ENCODE results near the gene PTPRN2.

The PTPRN2 gene

GRCh38 chr7:157861031-157861491, 726.6 kb downstream of the PTPRN2 start:
- no peak overlapping the region for H3K4me3 ChIP-seq (ENCODE audit: low read length)
- no peak overlapping the region for H3K18ac ChIP-seq (ENCODE audit: low read length)
- H2BK5ac ChIP-seq (ENCODE audit: low read length): no peak overlapping the region
- no peak for DNase-seq
- no peak overlapping the region for H3K4me2 ChIP-seq (ENCODE audit: low read length)
- H3K23ac ChIP-seq (ENCODE audit: low read length): peak overlapping the region; percentile 45
- H2BK120ac ChIP-seq (ENCODE audit: low read depth, low read length): no peak overlapping the region
- WGBS (ENCODE audit: extremely low coverage, insufficient coverage, low lambda C conversion rate): no CpG with 5 or more reads among the region's 21 CpGs
- no peaks in the 10 kb centered on the region for H3K27me3 ChIP-seq (ENCODE audit: insufficient read depth, low read length, poor library complexity)
- H2AK5ac ChIP-seq (ENCODE audit: low read length): no peak overlapping the region
- H3K4me1 ChIP-seq (ENCODE audit: control insufficient read depth, low read depth, low read length): no peaks in the 10 kb centered on the region
- H3K79me1 ChIP-seq (ENCODE audit: low read length): no peaks in the 10 kb centered on the region
- H3K9ac ChIP-seq (ENCODE audit: low read length): no peak overlapping the region
- H4K5ac ChIP-seq (ENCODE audit: low read length): no peak overlapping the region
- no peaks in the 10 kb centered on the region for H3K79me2 ChIP-seq (ENCODE audit: control insufficient read depth, insufficient read depth, low read length)
- no peak overlapping the region for H4K8ac ChIP-seq (ENCODE audit: low read depth, low read length)
- H3K4ac ChIP-seq (ENCODE audit: low read depth, low read length): no peak overlapping the region
- no peak overlapping the region for H3K27ac ChIP-seq (ENCODE audit: low read depth, low read length)
- H3K36me3 ChIP-seq (ENCODE audit: control insufficient read depth, insufficient read depth, low read length): no peaks in the 10 kb centered on the region
- no peak overlapping the region for H3K56ac ChIP-seq (ENCODE audit: low read length)
- H2BK15ac ChIP-seq (replicated peaks; ENCODE audit: low read depth): no peak overlapping the region

GRCh38 chr7:157860406-157860805, 727.2 kb downstream of the PTPRN2 start:
- H3K79me1 ChIP-seq (ENCODE audit: low read length): no peaks in the 10 kb centered on the region
- no peak overlapping the region for H2AK5ac ChIP-seq (ENCODE audit: low read length)
- no peak overlapping the region for H3K4me2 ChIP-seq (ENCODE audit: low read length)
- no peak overlapping the region for H2BK5ac ChIP-seq (ENCODE audit: low read length)
- no peak overlapping the region for H2BK15ac ChIP-seq (replicated peaks; ENCODE audit: low read depth)
- H3K36me3 ChIP-seq (ENCODE audit: control insufficient read depth, insufficient read depth, low read length): no peaks in the 10 kb centered on the region
- H3K4me1 ChIP-seq (ENCODE audit: control insufficient read depth, low read depth, low read length): no peaks in the 10 kb centered on the region
- H3K4me3 ChIP-seq (ENCODE audit: low read length): no peak overlapping the region
- H3K9ac ChIP-seq (ENCODE audit: low read length): no peak overlapping the region
- no CpG with 5 or more reads among the region's 11 CpGs for WGBS (ENCODE audit: extremely low coverage, insufficient coverage, low lambda C conversion rate)
- H4K8ac ChIP-seq (ENCODE audit: low read depth, low read length): no peak overlapping the region
- H3K18ac ChIP-seq (ENCODE audit: low read length): no peak overlapping the region
- no peak overlapping the region for H2BK120ac ChIP-seq (ENCODE audit: low read depth, low read length)
- DNase-seq: no peak
- no peaks in the 10 kb centered on the region for H3K27me3 ChIP-seq (ENCODE audit: insufficient read depth, low read length, poor library complexity)
- H3K4ac ChIP-seq (ENCODE audit: low read depth, low read length): no peak overlapping the region
- no peaks in the 10 kb centered on the region for H3K79me2 ChIP-seq (ENCODE audit: control insufficient read depth, insufficient read depth, low read length)
- H3K27ac ChIP-seq (ENCODE audit: low read depth, low read length): no peak overlapping the region
- no peak overlapping the region for H3K56ac ChIP-seq (ENCODE audit: low read length)
- no peak overlapping the region for H4K5ac ChIP-seq (ENCODE audit: low read length)
- H3K23ac ChIP-seq (ENCODE audit: low read length): no peak overlapping the region

GRCh38 chr7:157859915-157860314, 727.7 kb downstream of the PTPRN2 start:
- H3K36me3 ChIP-seq (ENCODE audit: control insufficient read depth, insufficient read depth, low read length): no peaks in the 10 kb centered on the region
- H3K4ac ChIP-seq (ENCODE audit: low read depth, low read length): no peak overlapping the region
- H4K8ac ChIP-seq (ENCODE audit: low read depth, low read length): no peak overlapping the region
- no peak overlapping the region for H2BK5ac ChIP-seq (ENCODE audit: low read length)
- no peak overlapping the region for H3K56ac ChIP-seq (ENCODE audit: low read length)
- no peaks in the 10 kb centered on the region for H3K79me1 ChIP-seq (ENCODE audit: low read length)
- DNase-seq: no peak
- H3K18ac ChIP-seq (ENCODE audit: low read length): no peak overlapping the region
- no CpG with 5 or more reads among the region's 6 CpGs for WGBS (ENCODE audit: extremely low coverage, insufficient coverage, low lambda C conversion rate)
- H3K4me3 ChIP-seq (ENCODE audit: low read length): no peak overlapping the region
- H2BK15ac ChIP-seq (replicated peaks; ENCODE audit: low read depth): no peak overlapping the region
- no peak overlapping the region for H3K27ac ChIP-seq (ENCODE audit: low read depth, low read length)
- H3K9ac ChIP-seq (ENCODE audit: low read length): no peak overlapping the region
- H2BK120ac ChIP-seq (ENCODE audit: low read depth, low read length): no peak overlapping the region
- no peak overlapping the region for H3K4me2 ChIP-seq (ENCODE audit: low read length)
- no peaks in the 10 kb centered on the region for H3K27me3 ChIP-seq (ENCODE audit: insufficient read depth, low read length, poor library complexity)
- no peak overlapping the region for H4K5ac ChIP-seq (ENCODE audit: low read length)
- H3K79me2 ChIP-seq (ENCODE audit: control insufficient read depth, insufficient read depth, low read length): no peaks in the 10 kb centered on the region
- H2AK5ac ChIP-seq (ENCODE audit: low read length): no peak overlapping the region
- no peak overlapping the region for H3K23ac ChIP-seq (ENCODE audit: low read length)
- H3K4me1 ChIP-seq (ENCODE audit: control insufficient read depth, low read depth, low read length): no peaks in the 10 kb centered on the region

- H3K27ac ChIP-seq (ENCODE audit: low read depth, low read length): no peak overlapping the region
- H4K8ac ChIP-seq (ENCODE audit: low read depth, low read length): no peak overlapping the region
- no peaks in the 10 kb centered on the region for H3K79me2 ChIP-seq (ENCODE audit: control insufficient read depth, insufficient read depth, low read length)
- H2BK15ac ChIP-seq (replicated peaks; ENCODE audit: low read depth): no peak overlapping the region
- H3K56ac ChIP-seq (ENCODE audit: low read length): no peak overlapping the region
- H2BK5ac ChIP-seq (ENCODE audit: low read length): no peak overlapping the region
- no peak overlapping the region for H2BK120ac ChIP-seq (ENCODE audit: low read depth, low read length)
- H3K36me3 ChIP-seq (ENCODE audit: control insufficient read depth, insufficient read depth, low read length): no peaks in the 10 kb centered on the region
- H3K9ac ChIP-seq (ENCODE audit: low read length): no peak overlapping the region
- H3K79me1 ChIP-seq (ENCODE audit: low read length): no peaks in the 10 kb centered on the region
- H4K5ac ChIP-seq (ENCODE audit: low read length): no peak overlapping the region
- no peaks in the 10 kb centered on the region for H3K27me3 ChIP-seq (ENCODE audit: insufficient read depth, low read length, poor library complexity)
- H3K4me3 ChIP-seq (ENCODE audit: low read length): no peak overlapping the region
- H2AK5ac ChIP-seq (ENCODE audit: low read length): no peak overlapping the region
- WGBS (ENCODE audit: extremely low coverage, insufficient coverage, low lambda C conversion rate): no CpG with 5 or more reads among the region's 21 CpGs
- no peak overlapping the region for H3K23ac ChIP-seq (ENCODE audit: low read length)
- no peak overlapping the region for H3K4ac ChIP-seq (ENCODE audit: low read depth, low read length)
- no peaks in the 10 kb centered on the region for H3K4me1 ChIP-seq (ENCODE audit: control insufficient read depth, low read depth, low read length)
- H3K18ac ChIP-seq (ENCODE audit: low read length): no peak overlapping the region
- no peak for DNase-seq
- no peak overlapping the region for H3K4me2 ChIP-seq (ENCODE audit: low read length)
These were observed 730.0 kb downstream of the PTPRN2 start for GRCh38 chr7:157857578-157858075.

GRCh38 chr7:157856873-157857577, 730.6 kb downstream of the PTPRN2 start:
- no peak for DNase-seq
- H3K4ac ChIP-seq (ENCODE audit: low read depth, low read length): no peak overlapping the region

More at GRCh38 chr7:157856873-157857577, 730.6 kb downstream of the PTPRN2 start:
- Histone ChIP-seq H4K5ac (ENCODE audit: low read length) (no peak overlapping the region), H3K4me3 (ENCODE audit: low read length) (no peak overlapping the region), H3K18ac (ENCODE audit: low read length) (no peak overlapping the region), H2BK120ac (ENCODE audit: low read depth, low read length) (no peak overlapping the region), H3K9ac (ENCODE audit: low read length) (no peak overlapping the region), H3K27ac (ENCODE audit: low read depth, low read length) (no peak overlapping the region), H2BK5ac (ENCODE audit: low read length) (no peak overlapping the region), H2BK15ac (replicated peaks; ENCODE audit: low read depth) (no peak overlapping the region), H2AK5ac (ENCODE audit: low read length) (no peak overlapping the region), H3K23ac (ENCODE audit: low read length) (no peak overlapping the region), H3K4me2 (ENCODE audit: low read length) (no peak overlapping the region), H3K56ac (ENCODE audit: low read length) (no peak overlapping the region), H3K36me3 (ENCODE audit: control insufficient read depth, insufficient read depth, low read length) (no peaks in the 10 kb centered on the region), H3K4me1 (ENCODE audit: control insufficient read depth, low read depth, low read length) (no peaks in the 10 kb centered on the region), H3K27me3 (ENCODE audit: insufficient read depth, low read length, poor library complexity) (no peaks in the 10 kb centered on the region), H3K79me2 (ENCODE audit: control insufficient read depth, insufficient read depth, low read length) (no peaks in the 10 kb centered on the region), H4K8ac (ENCODE audit: low read depth, low read length) (no peak overlapping the region), H3K79me1 (ENCODE audit: low read length) (no peaks in the 10 kb centered on the region)
- no CpG with 5 or more reads among the region's 22 CpGs for WGBS (ENCODE audit: extremely low coverage, insufficient coverage, low lambda C conversion rate)
